SU-DHL-6 (cell line): ENCODE measurements around the gene GATAD2A.

ENCODE experiments used
- CTCF ChIP-seq: fragments of 200-600 bp; sonication (generic); IDR thresholded peaks from one replicate; pipeline ENCODE4 v1.5.1; 2017; ENCODE audit warnings: antibody characterized with exemption, mild to moderate bottlenecking, low read length, moderate library complexity; ENCODE audit not compliant: insufficient read depth, poor library complexity, severe bottlenecking
- EZH2phosphoT487 ChIP-seq: fragments of 200-600 bp; sonication (generic), shearing (Covaris generic); conservative IDR thresholded peaks from 2 replicates; pipeline ENCODE4 v1.6.1; 2018; ENCODE audit warnings: mild to moderate bottlenecking, antibody characterized with exemption, low read length, moderate library complexity, mixed read lengths

DNA sequence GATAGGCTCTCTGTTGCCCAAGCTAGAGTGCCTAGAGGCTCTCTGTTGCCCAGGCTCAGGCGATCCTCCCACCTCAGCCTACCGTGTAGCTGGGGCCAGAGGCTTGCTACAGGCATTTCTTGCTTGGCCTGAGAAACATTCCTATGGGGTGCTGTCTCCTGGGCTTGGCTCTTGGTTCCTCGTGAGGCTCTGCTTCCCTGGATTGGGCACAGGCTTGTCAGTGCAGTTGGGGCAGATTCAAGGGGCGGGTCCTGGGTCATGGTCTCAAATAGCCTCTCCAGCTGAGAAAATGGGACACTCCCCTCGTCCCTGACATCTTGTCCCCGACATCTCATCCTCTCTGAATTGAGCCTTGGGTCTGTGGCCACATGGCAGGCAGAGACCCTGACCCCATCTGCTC is 105.0 kb downstream of the GATAD2A start:
- no peak for TF ChIP-seq CTCF
- TF ChIP-seq EZH2phosphoT487 = no peak
